22Rv1 (cell line): ENCODE results near the gene FOXP1.

Experiments used
- ZFX ChIP-seq: fragments of 450-650 bp; IDR thresholded peaks from 2 replicates; pipeline ENCODE4 v1.6.1; 2017; ENCODE audit warnings: antibody characterized with exemption, borderline replicate concordance
- TF ChIP-seq, protein P1 (sequence below): fragments of 450-650 bp; IDR thresholded peaks from 2 replicates; pipeline ENCODE4 v1.5.1; 2017; ENCODE audit warnings: mild to moderate bottlenecking

DNA sequence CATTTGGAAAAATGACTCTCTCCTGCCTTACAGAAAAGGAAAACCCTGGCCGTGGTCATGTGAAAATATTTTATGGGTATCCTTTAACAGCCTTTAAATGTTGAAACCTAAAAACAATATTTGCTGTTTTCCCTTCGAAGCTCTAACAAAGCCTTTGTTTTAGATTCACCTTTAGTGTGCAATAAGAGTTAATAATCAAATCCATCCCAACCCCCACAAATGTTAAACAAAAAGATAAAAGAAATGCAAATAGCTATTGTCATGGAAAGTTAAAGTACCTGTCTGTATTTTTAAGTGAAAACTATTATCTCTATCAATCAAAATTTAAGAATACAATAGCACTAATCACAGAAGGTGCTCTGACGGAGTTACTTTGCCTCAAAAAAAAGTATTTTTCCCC lies 279.3 kb downstream of the FOXP1 start:
- TF ChIP-seq, protein P1, sequence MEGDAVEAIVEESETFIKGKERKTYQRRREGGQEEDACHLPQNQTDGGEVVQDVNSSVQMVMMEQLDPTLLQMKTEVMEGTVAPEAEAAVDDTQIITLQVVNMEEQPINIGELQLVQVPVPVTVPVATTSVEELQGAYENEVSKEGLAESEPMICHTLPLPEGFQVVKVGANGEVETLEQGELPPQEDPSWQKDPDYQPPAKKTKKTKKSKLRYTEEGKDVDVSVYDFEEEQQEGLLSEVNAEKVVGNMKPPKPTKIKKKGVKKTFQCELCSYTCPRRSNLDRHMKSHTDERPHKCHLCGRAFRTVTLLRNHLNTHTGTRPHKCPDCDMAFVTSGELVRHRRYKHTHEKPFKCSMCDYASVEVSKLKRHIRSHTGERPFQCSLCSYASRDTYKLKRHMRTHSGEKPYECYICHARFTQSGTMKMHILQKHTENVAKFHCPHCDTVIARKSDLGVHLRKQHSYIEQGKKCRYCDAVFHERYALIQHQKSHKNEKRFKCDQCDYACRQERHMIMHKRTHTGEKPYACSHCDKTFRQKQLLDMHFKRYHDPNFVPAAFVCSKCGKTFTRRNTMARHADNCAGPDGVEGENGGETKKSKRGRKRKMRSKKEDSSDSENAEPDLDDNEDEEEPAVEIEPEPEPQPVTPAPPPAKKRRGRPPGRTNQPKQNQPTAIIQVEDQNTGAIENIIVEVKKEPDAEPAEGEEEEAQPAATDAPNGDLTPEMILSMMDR, result no peak
- TF ChIP-seq ZFX, result no peak
